ENCODE data around the gene TOR2A.

The TOR2A gene

DNA sequence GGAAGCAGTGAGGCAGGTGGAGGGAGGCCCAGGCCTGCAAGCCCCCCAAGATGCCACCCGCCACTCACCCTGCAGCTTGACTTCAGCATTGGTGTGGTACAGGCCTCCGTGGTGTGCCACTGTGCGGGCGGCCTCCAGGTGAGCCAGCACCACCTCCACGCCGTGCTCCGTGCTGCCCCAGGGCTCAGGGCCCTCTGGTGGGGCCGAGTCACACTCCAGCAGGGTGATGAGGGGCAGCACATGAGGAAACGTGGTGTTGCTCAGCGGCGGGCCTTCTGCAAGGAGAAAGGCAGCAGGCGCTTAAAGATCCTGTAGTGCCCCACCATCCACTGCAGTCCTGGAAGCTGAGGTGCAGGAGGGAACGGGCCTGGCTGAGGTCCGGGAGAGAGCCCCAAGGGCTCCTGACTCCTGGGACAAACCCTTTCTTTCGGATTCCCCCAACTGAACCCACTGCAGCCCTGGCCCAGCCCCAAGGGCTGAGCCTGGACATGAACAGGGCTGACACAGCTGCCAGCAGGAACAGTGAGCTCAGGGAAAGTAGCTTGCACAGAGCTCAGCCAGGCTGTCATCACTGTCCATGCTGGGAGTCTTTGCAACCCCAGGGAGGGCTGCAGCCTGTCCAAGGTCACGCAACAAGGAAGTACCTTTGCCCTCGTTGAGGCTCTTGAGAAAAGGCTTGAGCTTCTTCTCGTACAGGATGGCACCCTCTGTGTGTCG lies 4.7 kb upstream of the TOR2A start:
- Histone ChIP-seq H3K4me1 (ENCODE audit: control insufficient read depth in 1 of 2, insufficient read depth in 1 of 2, low read depth in 1 of 2, low read length in 1 of 2) (peaks cover 5 to 12% of the 10 kb centered on the region in 2 experiments), H3K27me3 (no peaks in the 10 kb centered on the region), H3K9me3 (no peaks in the 10 kb centered on the region), H3K36me3 (peaks cover 76% of the 10 kb centered on the region), H3K4me3 (ENCODE audit: low read depth in 1 of 2, low read length in 1 of 2) (no peak overlapping the region), H3K27ac (no peak overlapping the region)
- TF ChIP-seq, protein P1, sequence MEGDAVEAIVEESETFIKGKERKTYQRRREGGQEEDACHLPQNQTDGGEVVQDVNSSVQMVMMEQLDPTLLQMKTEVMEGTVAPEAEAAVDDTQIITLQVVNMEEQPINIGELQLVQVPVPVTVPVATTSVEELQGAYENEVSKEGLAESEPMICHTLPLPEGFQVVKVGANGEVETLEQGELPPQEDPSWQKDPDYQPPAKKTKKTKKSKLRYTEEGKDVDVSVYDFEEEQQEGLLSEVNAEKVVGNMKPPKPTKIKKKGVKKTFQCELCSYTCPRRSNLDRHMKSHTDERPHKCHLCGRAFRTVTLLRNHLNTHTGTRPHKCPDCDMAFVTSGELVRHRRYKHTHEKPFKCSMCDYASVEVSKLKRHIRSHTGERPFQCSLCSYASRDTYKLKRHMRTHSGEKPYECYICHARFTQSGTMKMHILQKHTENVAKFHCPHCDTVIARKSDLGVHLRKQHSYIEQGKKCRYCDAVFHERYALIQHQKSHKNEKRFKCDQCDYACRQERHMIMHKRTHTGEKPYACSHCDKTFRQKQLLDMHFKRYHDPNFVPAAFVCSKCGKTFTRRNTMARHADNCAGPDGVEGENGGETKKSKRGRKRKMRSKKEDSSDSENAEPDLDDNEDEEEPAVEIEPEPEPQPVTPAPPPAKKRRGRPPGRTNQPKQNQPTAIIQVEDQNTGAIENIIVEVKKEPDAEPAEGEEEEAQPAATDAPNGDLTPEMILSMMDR (IDR thresholded peaks at IDR 0.05): no peak

DNA sequence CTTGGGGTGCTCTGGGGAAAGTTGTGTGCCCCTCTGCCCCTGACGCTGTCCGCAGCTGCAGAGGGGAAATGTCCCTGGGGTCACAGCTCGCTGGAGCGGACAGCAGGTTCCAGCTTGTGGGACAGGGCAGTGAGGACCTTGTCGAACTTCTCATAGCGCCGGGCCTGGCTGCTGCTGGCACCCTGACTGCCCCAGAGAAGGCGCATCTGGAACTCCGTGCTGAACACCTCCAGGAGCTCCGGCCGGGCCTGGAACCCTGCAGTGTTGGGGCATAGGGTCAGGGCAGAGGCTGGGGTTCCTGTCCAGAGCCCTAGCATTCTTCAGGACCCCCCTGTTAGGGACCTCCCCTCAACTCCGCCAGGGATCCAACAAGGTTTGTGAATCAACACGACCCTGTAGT lies 3.6 kb upstream of the TOR2A start:
- no peak overlapping the region for H3K4me3 ChIP-seq (ENCODE audit: low read depth in 1 of 2, low read length in 1 of 2)
- no peaks in the 10 kb centered on the region for H3K27me3 ChIP-seq
- H3K4me1 ChIP-seq (ENCODE audit: control insufficient read depth in 1 of 2, insufficient read depth in 1 of 2, low read depth in 1 of 2, low read length in 1 of 2): peaks cover 15 to 21% of the 10 kb centered on the region in 2 experiments
- TF ChIP-seq, protein P1 (IDR thresholded peaks at IDR 0.05): no peak
- no peaks in the 10 kb centered on the region for H3K9me3 ChIP-seq
- H3K27ac ChIP-seq: no peak overlapping the region
- peaks cover 65% of the 10 kb centered on the region for H3K36me3 ChIP-seq

DNA sequence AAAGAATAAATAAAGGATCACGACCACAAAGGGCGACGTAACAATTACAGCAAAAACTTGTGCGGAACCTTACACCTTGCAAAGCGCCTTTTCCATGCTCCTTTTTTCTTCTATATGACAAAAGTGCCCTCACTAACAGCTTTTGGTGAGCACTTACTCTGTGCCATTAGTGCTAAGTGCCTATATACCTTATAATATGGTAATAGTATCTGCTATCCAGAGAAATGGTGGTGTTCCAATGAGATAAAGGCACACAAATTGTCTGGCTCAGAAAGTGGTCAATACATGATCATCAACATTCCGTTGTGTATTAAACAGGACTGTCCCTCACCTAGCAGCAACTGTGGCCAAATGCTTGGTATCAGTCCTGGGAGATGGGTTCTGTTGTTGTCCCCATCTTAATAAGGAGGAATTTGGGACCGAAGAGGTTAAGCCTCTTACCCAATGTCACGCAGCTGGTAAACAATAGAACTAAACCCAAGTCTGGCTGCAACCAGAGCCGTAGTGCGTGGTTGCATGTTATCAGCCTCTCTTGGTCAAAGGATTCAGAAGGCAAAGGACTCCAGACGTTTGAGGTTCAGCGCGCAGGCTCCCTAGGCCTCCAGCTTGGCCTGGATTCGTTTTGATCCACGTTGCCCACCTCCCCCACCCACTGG lies 564 bp upstream of the TOR2A start:
- Histone ChIP-seq H3K4me1 (ENCODE audit: control insufficient read depth in 1 of 2, insufficient read depth in 1 of 2, low read depth in 1 of 2, low read length in 1 of 2) (peaks cover 17 to 21% of the 10 kb centered on the region in 2 experiments), H3K4me3 (ENCODE audit: low read depth in 1 of 2, low read length in 1 of 2) (peak overlapping the region in 1 of 2 experiments; percentile 98)

DNA sequence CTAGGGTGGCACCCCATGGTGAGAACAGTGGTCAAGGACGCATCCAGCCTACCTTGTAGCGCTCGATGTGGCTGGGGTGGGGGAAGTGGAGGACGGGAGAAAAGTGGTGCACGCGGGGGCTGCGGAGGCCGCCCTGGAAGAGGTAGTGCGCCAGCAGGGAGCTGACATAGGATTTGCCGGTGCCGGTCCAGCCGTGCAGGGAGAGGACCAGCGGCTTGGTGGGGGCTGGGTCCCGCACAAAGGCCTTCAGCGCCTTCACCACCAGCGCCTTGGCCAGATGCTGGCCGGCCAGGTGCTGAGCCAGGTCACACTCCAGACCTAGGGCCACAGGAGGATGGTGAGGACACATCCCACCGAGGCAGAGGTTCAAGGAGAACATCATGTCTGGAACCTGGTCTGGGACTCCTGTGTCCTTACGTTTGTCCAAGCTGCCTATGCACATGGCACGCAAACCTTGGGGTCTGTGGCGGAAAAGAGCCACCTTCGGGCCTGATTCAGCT lies 797 bp downstream of the TOR2A start:
- H3K36me3 ChIP-seq: peaks cover 47% of the 10 kb centered on the region
- peak overlapping the region; percentile 99 for H3K27ac ChIP-seq
- peak overlapping the region; percentile 74 to 98 for H3K4me3 ChIP-seq (ENCODE audit: low read depth in 1 of 2, low read length in 1 of 2)
- H3K4me1 ChIP-seq (ENCODE audit: control insufficient read depth in 1 of 2, insufficient read depth in 1 of 2, low read depth in 1 of 2, low read length in 1 of 2): peaks cover 17 to 21% of the 10 kb centered on the region in 2 experiments
- TF ChIP-seq, protein P1 (IDR thresholded peaks at IDR 0.05): no peak
- no peaks in the 10 kb centered on the region for H3K27me3 ChIP-seq
- H3K9me3 ChIP-seq: no peaks in the 10 kb centered on the region

More for the DNA sequence above, 564 bp upstream of the TOR2A start:
- H3K27ac ChIP-seq: peak overlapping the region; percentile 99
- H3K27me3 ChIP-seq: no peaks in the 10 kb centered on the region
- TF ChIP-seq, protein P1 (IDR thresholded peaks at IDR 0.05): no peak
- H3K9me3 ChIP-seq: no peaks in the 10 kb centered on the region
- H3K36me3 ChIP-seq: peaks cover 60% of the 10 kb centered on the region

DNA sequence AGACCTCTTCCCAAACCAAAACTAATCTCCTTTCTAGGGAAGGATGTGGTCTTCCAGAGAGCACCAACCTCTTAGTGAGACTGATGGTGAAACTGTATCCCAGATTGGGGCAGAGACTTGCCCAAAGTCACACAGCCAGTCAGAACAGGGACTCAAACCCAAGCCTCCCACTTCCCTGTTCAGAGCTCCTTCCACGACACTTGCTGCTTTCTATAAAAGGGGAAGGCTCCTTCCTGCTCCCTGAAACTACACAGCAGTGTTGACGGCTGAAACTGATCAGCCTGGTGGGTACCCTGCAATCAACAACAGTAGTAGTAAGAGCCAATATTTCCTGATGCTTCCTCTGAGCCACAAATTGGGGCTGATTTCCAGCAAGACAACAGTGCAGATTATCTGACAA lies 1.5 kb downstream of the TOR2A start:
- Histone ChIP-seq H3K9me3 (no peaks in the 10 kb centered on the region), H3K27ac (peak overlapping the region; percentile 99), H3K4me3 (ENCODE audit: low read depth in 1 of 2, low read length in 1 of 2) (no peak overlapping the region), H3K36me3 (peaks cover 40% of the 10 kb centered on the region), H3K4me1 (ENCODE audit: control insufficient read depth in 1 of 2, insufficient read depth in 1 of 2, low read depth in 1 of 2, low read length in 1 of 2) (peaks cover 17 to 21% of the 10 kb centered on the region in 2 experiments), H3K27me3 (no peaks in the 10 kb centered on the region)
- TF ChIP-seq, protein P1 (IDR thresholded peaks at IDR 0.05): no peak
